Measurements from ENCODE around the gene PLSCR4.

GRCh38 chr3:146154995-146155394 is 95.9 kb downstream of the PLSCR4 start:
- no peak for TF ChIP-seq GABPA (tag; conservative IDR thresholded peaks at IDR 0.05; ENCODE audit: low read depth)
- TF ChIP-seq SREBF2 (CRISPR knock-in tag; IDR thresholded peaks at IDR 0.05): no peak
- no peak for TF ChIP-seq RBM39 (optimal IDR thresholded peaks at IDR 0.05; ENCODE audit: low read depth, low read length)
- no peak for TF ChIP-seq STAG1 (CRISPR knock-in tag; IDR thresholded peaks at IDR 0.05; ENCODE audit: borderline replicate concordance)
- TF ChIP-seq, protein P1, sequence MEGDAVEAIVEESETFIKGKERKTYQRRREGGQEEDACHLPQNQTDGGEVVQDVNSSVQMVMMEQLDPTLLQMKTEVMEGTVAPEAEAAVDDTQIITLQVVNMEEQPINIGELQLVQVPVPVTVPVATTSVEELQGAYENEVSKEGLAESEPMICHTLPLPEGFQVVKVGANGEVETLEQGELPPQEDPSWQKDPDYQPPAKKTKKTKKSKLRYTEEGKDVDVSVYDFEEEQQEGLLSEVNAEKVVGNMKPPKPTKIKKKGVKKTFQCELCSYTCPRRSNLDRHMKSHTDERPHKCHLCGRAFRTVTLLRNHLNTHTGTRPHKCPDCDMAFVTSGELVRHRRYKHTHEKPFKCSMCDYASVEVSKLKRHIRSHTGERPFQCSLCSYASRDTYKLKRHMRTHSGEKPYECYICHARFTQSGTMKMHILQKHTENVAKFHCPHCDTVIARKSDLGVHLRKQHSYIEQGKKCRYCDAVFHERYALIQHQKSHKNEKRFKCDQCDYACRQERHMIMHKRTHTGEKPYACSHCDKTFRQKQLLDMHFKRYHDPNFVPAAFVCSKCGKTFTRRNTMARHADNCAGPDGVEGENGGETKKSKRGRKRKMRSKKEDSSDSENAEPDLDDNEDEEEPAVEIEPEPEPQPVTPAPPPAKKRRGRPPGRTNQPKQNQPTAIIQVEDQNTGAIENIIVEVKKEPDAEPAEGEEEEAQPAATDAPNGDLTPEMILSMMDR (IDR thresholded peaks at IDR 0.05 in 2 of 3, conservative IDR thresholded peaks at IDR 0.05 in 1 of 3; ENCODE audit: insufficient read depth in 2 of 3, low read depth in 1 of 3, low read length in 3 of 3): no peak
- TF ChIP-seq E2F6 (IDR thresholded peaks at IDR 0.05; ENCODE audit: borderline replicate concordance in 1 of 2, extremely low read depth in 1 of 2, insufficient read depth in 1 of 2, insufficient read length in 1 of 2, low read depth in 1 of 2, low read length in 1 of 2, poor library complexity in 1 of 2, severe bottlenecking in 1 of 2): no peak
- no peak for TF ChIP-seq ZBTB5 (IDR thresholded peaks at IDR 0.05)
- no peak for TF ChIP-seq TCFL5 (CRISPR knock-in tag; conservative IDR thresholded peaks at IDR 0.05)
- no peak for TF ChIP-seq BHLHE40 (IDR thresholded peaks at IDR 0.05; ENCODE audit: low read length)
- no peak for TF ChIP-seq POLR2AphosphoS5 (IDR thresholded peaks at IDR 0.05; ENCODE audit: control insufficient read depth, insufficient read depth, low read depth, low read length)
